Measurements from ENCODE around the gene NLRP14.

DNA sequence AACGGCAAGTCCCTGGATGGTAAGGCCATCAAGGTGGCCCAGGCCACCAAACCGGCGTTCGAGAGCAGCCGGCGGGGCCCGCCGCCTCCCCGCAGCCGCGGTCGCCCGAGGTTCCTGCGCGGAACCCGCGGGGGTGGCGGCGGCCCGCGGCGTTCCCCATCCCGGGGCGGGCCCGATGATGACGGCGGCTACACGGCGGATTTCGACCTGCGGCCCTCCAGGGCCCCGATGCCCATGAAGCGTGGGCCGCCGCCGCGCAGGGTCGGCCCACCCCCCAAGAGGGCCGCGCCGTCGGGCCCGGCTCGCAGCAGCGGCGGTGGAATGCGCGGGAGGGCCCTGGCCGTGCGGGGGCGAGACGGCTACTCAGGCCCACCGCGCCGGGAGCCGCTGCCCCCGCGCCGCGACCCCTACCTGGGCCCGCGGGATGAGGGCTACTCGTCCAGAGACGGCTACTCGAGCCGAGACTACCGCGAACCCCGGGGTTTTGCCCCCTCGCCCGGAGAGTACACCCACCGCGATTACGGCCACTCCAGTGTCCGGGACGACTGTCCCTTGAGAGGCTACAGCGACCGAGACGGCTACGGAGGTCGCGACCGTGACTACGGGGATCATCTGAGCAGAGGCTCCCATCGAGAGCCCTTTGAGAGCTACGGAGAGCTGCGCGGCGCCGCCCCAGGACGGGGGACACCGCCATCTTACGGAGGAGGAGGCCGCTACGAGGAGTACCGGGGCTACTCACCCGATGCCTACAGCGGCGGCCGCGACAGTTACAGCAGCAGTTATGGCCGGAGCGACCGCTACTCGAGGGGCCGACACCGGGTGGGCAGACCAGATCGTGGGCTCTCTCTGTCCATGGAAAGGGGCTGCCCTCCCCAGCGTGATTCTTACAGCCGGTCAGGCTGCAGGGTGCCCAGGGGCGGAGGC, 69.3 kb downstream of the NLRP14 start:
- TF ChIP-seq, protein P1, sequence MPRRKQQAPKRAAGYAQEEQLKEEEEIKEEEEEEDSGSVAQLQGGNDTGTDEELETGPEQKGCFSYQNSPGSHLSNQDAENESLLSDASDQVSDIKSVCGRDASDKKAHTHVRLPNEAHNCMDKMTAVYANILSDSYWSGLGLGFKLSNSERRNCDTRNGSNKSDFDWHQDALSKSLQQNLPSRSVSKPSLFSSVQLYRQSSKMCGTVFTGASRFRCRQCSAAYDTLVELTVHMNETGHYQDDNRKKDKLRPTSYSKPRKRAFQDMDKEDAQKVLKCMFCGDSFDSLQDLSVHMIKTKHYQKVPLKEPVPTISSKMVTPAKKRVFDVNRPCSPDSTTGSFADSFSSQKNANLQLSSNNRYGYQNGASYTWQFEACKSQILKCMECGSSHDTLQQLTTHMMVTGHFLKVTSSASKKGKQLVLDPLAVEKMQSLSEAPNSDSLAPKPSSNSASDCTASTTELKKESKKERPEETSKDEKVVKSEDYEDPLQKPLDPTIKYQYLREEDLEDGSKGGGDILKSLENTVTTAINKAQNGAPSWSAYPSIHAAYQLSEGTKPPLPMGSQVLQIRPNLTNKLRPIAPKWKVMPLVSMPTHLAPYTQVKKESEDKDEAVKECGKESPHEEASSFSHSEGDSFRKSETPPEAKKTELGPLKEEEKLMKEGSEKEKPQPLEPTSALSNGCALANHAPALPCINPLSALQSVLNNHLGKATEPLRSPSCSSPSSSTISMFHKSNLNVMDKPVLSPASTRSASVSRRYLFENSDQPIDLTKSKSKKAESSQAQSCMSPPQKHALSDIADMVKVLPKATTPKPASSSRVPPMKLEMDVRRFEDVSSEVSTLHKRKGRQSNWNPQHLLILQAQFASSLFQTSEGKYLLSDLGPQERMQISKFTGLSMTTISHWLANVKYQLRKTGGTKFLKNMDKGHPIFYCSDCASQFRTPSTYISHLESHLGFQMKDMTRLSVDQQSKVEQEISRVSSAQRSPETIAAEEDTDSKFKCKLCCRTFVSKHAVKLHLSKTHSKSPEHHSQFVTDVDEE (CRISPR knock-in tag; IDR thresholded peaks at IDR 0.05), result no peak
- no peak for TF ChIP-seq ARNTL (CRISPR knock-in tag; IDR thresholded peaks at IDR 0.05; ENCODE audit: borderline replicate concordance, low read depth)
- TF ChIP-seq SNAI2 (CRISPR knock-in tag; IDR thresholded peaks at IDR 0.05), result no peak
- TF ChIP-seq RARB (CRISPR knock-in tag; IDR thresholded peaks at IDR 0.05), result no peak
- TF ChIP-seq, protein P2, sequence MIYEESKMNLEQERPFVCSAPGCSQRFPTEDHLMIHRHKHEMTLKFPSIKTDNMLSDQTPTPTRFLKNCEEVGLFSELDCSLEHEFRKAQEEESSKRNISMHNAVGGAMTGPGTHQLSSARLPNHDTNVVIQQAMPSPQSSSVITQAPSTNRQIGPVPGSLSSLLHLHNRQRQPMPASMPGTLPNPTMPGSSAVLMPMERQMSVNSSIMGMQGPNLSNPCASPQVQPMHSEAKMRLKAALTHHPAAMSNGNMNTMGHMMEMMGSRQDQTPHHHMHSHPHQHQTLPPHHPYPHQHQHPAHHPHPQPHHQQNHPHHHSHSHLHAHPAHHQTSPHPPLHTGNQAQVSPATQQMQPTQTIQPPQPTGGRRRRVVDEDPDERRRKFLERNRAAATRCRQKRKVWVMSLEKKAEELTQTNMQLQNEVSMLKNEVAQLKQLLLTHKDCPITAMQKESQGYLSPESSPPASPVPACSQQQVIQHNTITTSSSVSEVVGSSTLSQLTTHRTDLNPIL (CRISPR knock-in tag; IDR thresholded peaks at IDR 0.05; ENCODE audit: low read depth), result no peak
- TF ChIP-seq PPARA (CRISPR knock-in tag; IDR thresholded peaks at IDR 0.05; ENCODE audit: borderline replicate concordance), result no peak
- TF ChIP-seq ZFP3 (CRISPR knock-in tag; IDR thresholded peaks at IDR 0.05), result no peak
- no peak for TF ChIP-seq GLIS3 (CRISPR knock-in tag; IDR thresholded peaks at IDR 0.05)
- TF ChIP-seq, protein P3, sequence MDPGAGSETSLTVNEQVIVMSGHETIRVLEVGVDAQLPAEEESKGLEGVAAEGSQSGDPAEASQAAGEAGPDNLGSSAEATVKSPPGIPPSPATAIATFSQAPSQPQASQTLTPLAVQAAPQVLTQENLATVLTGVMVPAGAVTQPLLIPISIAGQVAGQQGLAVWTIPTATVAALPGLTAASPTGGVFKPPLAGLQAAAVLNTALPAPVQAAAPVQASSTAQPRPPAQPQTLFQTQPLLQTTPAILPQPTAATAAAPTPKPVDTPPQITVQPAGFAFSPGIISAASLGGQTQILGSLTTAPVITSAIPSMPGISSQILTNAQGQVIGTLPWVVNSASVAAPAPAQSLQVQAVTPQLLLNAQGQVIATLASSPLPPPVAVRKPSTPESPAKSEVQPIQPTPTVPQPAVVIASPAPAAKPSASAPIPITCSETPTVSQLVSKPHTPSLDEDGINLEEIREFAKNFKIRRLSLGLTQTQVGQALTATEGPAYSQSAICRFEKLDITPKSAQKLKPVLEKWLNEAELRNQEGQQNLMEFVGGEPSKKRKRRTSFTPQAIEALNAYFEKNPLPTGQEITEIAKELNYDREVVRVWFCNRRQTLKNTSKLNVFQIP (CRISPR knock-in tag; IDR thresholded peaks at IDR 0.05; ENCODE audit: borderline replicate concordance, low read depth), result no peak
- no peak for TF ChIP-seq ZFP30 (CRISPR knock-in tag; IDR thresholded peaks at IDR 0.05)
- TF ChIP-seq, protein P4, sequence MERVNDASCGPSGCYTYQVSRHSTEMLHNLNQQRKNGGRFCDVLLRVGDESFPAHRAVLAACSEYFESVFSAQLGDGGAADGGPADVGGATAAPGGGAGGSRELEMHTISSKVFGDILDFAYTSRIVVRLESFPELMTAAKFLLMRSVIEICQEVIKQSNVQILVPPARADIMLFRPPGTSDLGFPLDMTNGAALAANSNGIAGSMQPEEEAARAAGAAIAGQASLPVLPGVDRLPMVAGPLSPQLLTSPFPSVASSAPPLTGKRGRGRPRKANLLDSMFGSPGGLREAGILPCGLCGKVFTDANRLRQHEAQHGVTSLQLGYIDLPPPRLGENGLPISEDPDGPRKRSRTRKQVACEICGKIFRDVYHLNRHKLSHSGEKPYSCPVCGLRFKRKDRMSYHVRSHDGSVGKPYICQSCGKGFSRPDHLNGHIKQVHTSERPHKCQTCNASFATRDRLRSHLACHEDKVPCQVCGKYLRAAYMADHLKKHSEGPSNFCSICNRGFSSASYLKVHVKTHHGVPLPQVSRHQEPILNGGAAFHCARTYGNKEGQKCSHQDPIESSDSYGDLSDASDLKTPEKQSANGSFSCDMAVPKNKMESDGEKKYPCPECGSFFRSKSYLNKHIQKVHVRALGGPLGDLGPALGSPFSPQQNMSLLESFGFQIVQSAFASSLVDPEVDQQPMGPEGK (CRISPR knock-in tag; IDR thresholded peaks at IDR 0.05; ENCODE audit: borderline replicate concordance), result no peak
- TF ChIP-seq TCF4 (CRISPR knock-in tag; IDR thresholded peaks at IDR 0.05; ENCODE audit: borderline replicate concordance), result no peak
- no peak for TF ChIP-seq ZNF565 (CRISPR knock-in tag; conservative IDR thresholded peaks at IDR 0.05; ENCODE audit: low read depth)
- TF ChIP-seq ESRRG (CRISPR knock-in tag; IDR thresholded peaks at IDR 0.05), result no peak
